Central memory CD4-positive, alpha-beta T cell (primary cell): ENCODE measurements around the gene COIL.

ENCODE experiments used
- DNase-seq: peaks from one replicate; pipeline ENCODE4 v3.0.0; 2022

The COIL gene

GRCh38 chr17:56933151-56933745 is 27.6 kb downstream of the COIL start:
- no peak for DNase-seq

- no peak for DNase-seq
Measured at GRCh38 chr17:56930739-56931337, 30.0 kb downstream of the COIL start.

GRCh38 chr17:56929362-56929969 is 31.4 kb downstream of the COIL start:
- no peak for DNase-seq

GRCh38 chr17:56928586-56928985 is 32.3 kb downstream of the COIL start:
- DNase-seq: no peak

GRCh38 chr17:56926704-56927103 is 34.1 kb downstream of the COIL start:
- no peak for DNase-seq

- no peak for DNase-seq
Measured at GRCh38 chr17:56926270-56926669, 34.6 kb downstream of the COIL start.

- DNase-seq: no peak
Measured at GRCh38 chr17:56925088-56925487, 35.8 kb downstream of the COIL start.

GRCh38 chr17:56919717-56920116 is 41.1 kb downstream of the COIL start:
- DNase-seq: no peak

- DNase-seq: no peak
Measured at GRCh38 chr17:56918916-56919315, 41.9 kb downstream of the COIL start.

- DNase-seq: no peak
Measured at GRCh38 chr17:56917559-56918296, 43.1 kb downstream of the COIL start.

- no peak for DNase-seq
Measured at GRCh38 chr17:56914581-56915273, 46.1 kb downstream of the COIL start.

- peak; percentile 75 for DNase-seq
Measured at GRCh38 chr17:56913867-56914580, 46.8 kb downstream of the COIL start, which contains the start of gene TRIM25. Gene TRIM25 (minus strand): TSS chr17:56914049. CDS start chr17:56913988, 61 bp downstream.

- DNase-seq: no peak
Measured at GRCh38 chr17:56913353-56913866, 47.4 kb downstream of the COIL start.

- DNase-seq: no peak
Measured at GRCh38 chr17:56913000-56913311, 47.9 kb downstream of the COIL start.

GRCh38 chr17:56912105-56912999 is 48.5 kb downstream of the COIL start:
- no peak for DNase-seq

GRCh38 chr17:56910509-56911235 is 50.2 kb downstream of the COIL start:
- DNase-seq: no peak

- no peak for DNase-seq
Measured at GRCh38 chr17:56909742-56910508, 50.9 kb downstream of the COIL start.

- peak; percentile 17 for DNase-seq
Measured at GRCh38 chr17:56908001-56908542, 52.8 kb downstream of the COIL start.

- no peak for DNase-seq
Measured at GRCh38 chr17:56903560-56903959, 57.3 kb downstream of the COIL start.
